ENCODE data around the gene LRP8. TPM values are rescaled to one million over a fixed set of nuclear protein-coding genes. Genes with fewer than 3 reads are reported as not detected.

LRP8 gene
- total and polyA plus RNA-seq, 2 of the 13 experiments (the other 11 are each of a cell fraction or from before 2014, with no cell fraction given): 17.3 to 17.4 TPM

GRCh38 chr1:53241828-53242227 lies 86.0 kb downstream of the LRP8 start:
- no peak for FAIRE-seq
- intact Hi-C loops (cut with micrococcal nuclease; ENCODE audit: unreplicated experiment): no loop called here
- H3K79me2 ChIP-seq (ENCODE audit: insufficient read depth, low read length): peaks cover 14% of the 10 kb centered on the region

More at GRCh38 chr1:53241828-53242227, 86.0 kb downstream of the LRP8 start:
- TF ChIP-seq ZNF383 (CRISPR knock-in tag; IDR thresholded peaks at IDR 0.05; ENCODE audit: borderline replicate concordance): no peak
- no peak for TF ChIP-seq ATRX (CRISPR knock-in tag; IDR thresholded peaks at IDR 0.05; ENCODE audit: borderline replicate concordance)
- no peak for TF ChIP-seq TFDP2 (CRISPR knock-in tag; IDR thresholded peaks at IDR 0.05)
- no peak for TF ChIP-seq ZBTB2 (CRISPR knock-in tag; IDR thresholded peaks at IDR 0.05; ENCODE audit: low read depth)
- no peak for TF ChIP-seq RNF219 (CRISPR knock-in tag; IDR thresholded peaks at IDR 0.05)
- no peak for TF ChIP-seq NONO (IDR thresholded peaks at IDR 0.05)
- TF ChIP-seq NONO (CRISPR knock-in tag; conservative IDR thresholded peaks at IDR 0.05): no peak
- TF ChIP-seq ZNF7 (CRISPR knock-in tag; IDR thresholded peaks at IDR 0.05): no peak
- no peak for TF ChIP-seq SIX1 (CRISPR knock-in tag; IDR thresholded peaks at IDR 0.05; ENCODE audit: borderline replicate concordance)
- WGBS (ENCODE audit: low lambda C conversion rate): 15% methylated on average over 2 of the region's 2 CpGs
- no peak overlapping the region for H3K9ac ChIP-seq (ENCODE audit: insufficient read depth, low read depth, low read length)
- no peaks in the 10 kb centered on the region for H4K20me1 ChIP-seq (ENCODE audit: insufficient read depth, low read length)
- H3K36me3 ChIP-seq (replicated peaks in 1 of 2; ENCODE audit: control insufficient read depth in 1 of 2, insufficient read depth in 2 of 2, low read length in 2 of 2): peaks cover 0 to 9% of the 10 kb centered on the region in 2 experiments; a peak in 3 of 5 replicates
- no peak for DNase-seq (ENCODE audit: low spot score)
- peaks cover 19% of the 10 kb centered on the region for H3K4me1 ChIP-seq (ENCODE audit: insufficient read depth, low read length)
- in situ Hi-C loops (cut with HindIII; ENCODE audit: extremely low pct_ligation_motif_present, low pct_unique_long_range_greater_than_20kb): no loop called here
- ChIA-PET CTCF (ENCODE audit: low intra/inter-chr PET ratio, low total read pairs) (no interaction called here), POLR2A (no interaction called here)
- no peak overlapping the region for H3K4me3 ChIP-seq (replicated peaks in 1 of 3; ENCODE audit: insufficient read depth in 1 of 3, low read depth in 2 of 3, low read length in 3 of 3)
- ATAC-seq: no peak
- no peaks in the 10 kb centered on the region for H3K9me3 ChIP-seq (ENCODE audit: low read length)
- no TSS peak for BruUV-seq (replicated peaks)
- peaks cover 0 to 3% of the 10 kb centered on the region in 2 experiments; a peak in 1 of 5 replicates for H3K27me3 ChIP-seq (ENCODE audit: control insufficient read depth in 1 of 2, insufficient read depth in 2 of 2, low read length in 2 of 2)
- H2AFZ ChIP-seq (ENCODE audit: low read length): no peak overlapping the region
- H3K27ac ChIP-seq (ENCODE audit: extremely low read length, insufficient read depth, low read length): no peak overlapping the region
- no peak overlapping the region for H3K4me2 ChIP-seq (ENCODE audit: low read depth, low read length)
